Caki2 (cell line): ENCODE data around the gene NRG2. TPM values are rescaled to one million over a fixed set of nuclear protein-coding genes. Genes with fewer than 3 reads are reported as not detected.

Experiments used
- DNase-seq: peaks from one replicate; pipeline ENCODE4 v3.0.0-alpha.2; 2015; ENCODE audit warnings: low read depth
- in situ Hi-C: cut with HindIII; loops from 2 replicates; pipeline ENCODE4 v1.10.0; 2016; ENCODE audit warnings: low sequenced_read_pairs, low pct_unique_long_range_greater_than_20kb, mixed read lengths
- total RNA-seq: library from RNA; depleted of rRNA; stranded (reverse); fragments of >200 nt; shearing (Covaris generic); gene quantifications from 2 replicates; pipeline ENCODE4 v1.2.3, GENCODE V29; 2014; ENCODE audit warnings: low replicate concordance

Gene NRG2
- total RNA-seq, 1 experiment from 2014 or later: 6.8 TPM

- no peak for DNase-seq
- in situ Hi-C loops: no loop called here
Measured at GRCh38 chr5:139863361-139863760, 179.7 kb downstream of the NRG2 start.

- in situ Hi-C loops: no loop called here
- DNase-seq: no peak
Measured at GRCh38 chr5:139862803-139863202, 180.3 kb downstream of the NRG2 start.

GRCh38 chr5:139862313-139862712 lies 180.8 kb downstream of the NRG2 start:
- in situ Hi-C loops: no loop called here

GRCh38 chr5:139861889-139862207 lies 181.3 kb downstream of the NRG2 start:
- in situ Hi-C loops: no loop called here
- DNase-seq: no peak

More at GRCh38 chr5:139862313-139862712, 180.8 kb downstream of the NRG2 start:
- peak; percentile 65 for DNase-seq

GRCh38 chr5:139861021-139861888 lies 181.8 kb downstream of the NRG2 start:
- in situ Hi-C loops: no loop called here
- no peak for DNase-seq

- no peak for DNase-seq
- in situ Hi-C loops: no loop called here
Measured at GRCh38 chr5:139859013-139859412, 184.1 kb downstream of the NRG2 start.

- in situ Hi-C loops: no loop called here
- no peak for DNase-seq
Measured at GRCh38 chr5:139856714-139857113, 186.4 kb downstream of the NRG2 start.

- in situ Hi-C loops: no loop called here
- no peak for DNase-seq
Measured at GRCh38 chr5:139855946-139856540, 187.1 kb downstream of the NRG2 start.

- in situ Hi-C loops: no loop called here
Measured at GRCh38 chr5:139855451-139855850, 187.6 kb downstream of the NRG2 start.

GRCh38 chr5:139854953-139855352 lies 188.1 kb downstream of the NRG2 start:
- DNase-seq: no peak
- in situ Hi-C loops: no loop called here

More at GRCh38 chr5:139855451-139855850, 187.6 kb downstream of the NRG2 start:
- DNase-seq: no peak

- no peak for DNase-seq
- in situ Hi-C loops: no loop called here
Measured at GRCh38 chr5:139854029-139854605, 189.0 kb downstream of the NRG2 start.

- DNase-seq: no peak
- in situ Hi-C loops: no loop called here
Measured at GRCh38 chr5:139852696-139853095, 190.4 kb downstream of the NRG2 start.

GRCh38 chr5:139851558-139851957 lies 191.5 kb downstream of the NRG2 start:
- in situ Hi-C loops: no loop called here
- DNase-seq: no peak

- DNase-seq: no peak
- in situ Hi-C loops: no loop called here
Measured at GRCh38 chr5:139850423-139851016, 192.6 kb downstream of the NRG2 start.

- DNase-seq: no peak
- in situ Hi-C loops: no loop called here
Measured at GRCh38 chr5:139849942-139850341, 193.2 kb downstream of the NRG2 start.

- in situ Hi-C loops: no loop called here
Measured at GRCh38 chr5:139849501-139849900, 193.6 kb downstream of the NRG2 start.

GRCh38 chr5:139848508-139849100 lies 194.5 kb downstream of the NRG2 start:
- in situ Hi-C loops: no loop called here
- DNase-seq: no peak

More at GRCh38 chr5:139849501-139849900, 193.6 kb downstream of the NRG2 start:
- no peak for DNase-seq

GRCh38 chr5:139847790-139848507 lies 195.2 kb downstream of the NRG2 start:
- no peak for DNase-seq
- in situ Hi-C loops: no loop called here
